ES-I3 (cell line): ENCODE results near the gene CACNA1H.
"Not testable (repeated sequence)": the region's sequence is repeated elsewhere in the genome, so short reads cannot be mapped to it uniquely, and the experiment has no call there.

Source experiments
- H3K36me3 ChIP-seq: 2 replicates; pipeline ENCODE4 v1.6.1; 2013; ENCODE audit warnings: mild to moderate bottlenecking, low read length, control low read depth, moderate library complexity; ENCODE audit not compliant: insufficient read depth
- H3K4me1 ChIP-seq: 2 replicates; pipeline ENCODE4 v1.6.1; 2013; ENCODE audit warnings: mild to moderate bottlenecking, control low read depth, low read length; ENCODE audit not compliant: insufficient read depth
- H3K9ac ChIP-seq: 2 replicates; pipeline ENCODE4 v1.6.1; 2013; ENCODE audit warnings: low read depth, mild to moderate bottlenecking, low read length, moderate library complexity
- H3K9me3 ChIP-seq: 2 replicates; pipeline ENCODE4 v1.6.1; 2013; ENCODE audit warnings: mild to moderate bottlenecking, low read length, moderate library complexity; ENCODE audit not compliant: control insufficient read depth, insufficient read depth

CACNA1H gene

DNA sequence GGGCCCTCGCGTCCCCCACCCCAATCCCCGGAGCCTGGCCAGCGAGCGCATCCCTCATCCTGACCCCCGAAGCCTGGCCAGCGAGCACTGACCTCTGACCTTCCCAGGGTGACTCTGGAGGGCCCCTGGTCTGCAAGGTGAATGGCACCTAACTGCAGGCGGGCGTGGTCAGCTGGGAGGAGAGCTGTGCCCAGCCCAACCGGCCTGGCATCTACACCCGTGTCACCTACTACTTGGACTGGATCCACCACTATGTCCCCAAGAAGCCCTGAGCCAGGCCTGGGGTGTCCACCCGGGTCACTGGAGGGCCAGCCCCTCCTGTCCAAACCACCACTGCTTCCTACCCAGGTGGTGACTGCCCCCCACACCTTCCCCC is 105.3 kb downstream of the CACNA1H start:
- no peaks in the 10 kb centered on the region for H3K36me3 ChIP-seq
- no peaks in the 10 kb centered on the region; the same call in 1 of the 2 replicates for H3K4me1 ChIP-seq
- H3K9me3 ChIP-seq = no peaks in the 10 kb centered on the region
- H3K9ac ChIP-seq = no peak overlapping the region

DNA sequence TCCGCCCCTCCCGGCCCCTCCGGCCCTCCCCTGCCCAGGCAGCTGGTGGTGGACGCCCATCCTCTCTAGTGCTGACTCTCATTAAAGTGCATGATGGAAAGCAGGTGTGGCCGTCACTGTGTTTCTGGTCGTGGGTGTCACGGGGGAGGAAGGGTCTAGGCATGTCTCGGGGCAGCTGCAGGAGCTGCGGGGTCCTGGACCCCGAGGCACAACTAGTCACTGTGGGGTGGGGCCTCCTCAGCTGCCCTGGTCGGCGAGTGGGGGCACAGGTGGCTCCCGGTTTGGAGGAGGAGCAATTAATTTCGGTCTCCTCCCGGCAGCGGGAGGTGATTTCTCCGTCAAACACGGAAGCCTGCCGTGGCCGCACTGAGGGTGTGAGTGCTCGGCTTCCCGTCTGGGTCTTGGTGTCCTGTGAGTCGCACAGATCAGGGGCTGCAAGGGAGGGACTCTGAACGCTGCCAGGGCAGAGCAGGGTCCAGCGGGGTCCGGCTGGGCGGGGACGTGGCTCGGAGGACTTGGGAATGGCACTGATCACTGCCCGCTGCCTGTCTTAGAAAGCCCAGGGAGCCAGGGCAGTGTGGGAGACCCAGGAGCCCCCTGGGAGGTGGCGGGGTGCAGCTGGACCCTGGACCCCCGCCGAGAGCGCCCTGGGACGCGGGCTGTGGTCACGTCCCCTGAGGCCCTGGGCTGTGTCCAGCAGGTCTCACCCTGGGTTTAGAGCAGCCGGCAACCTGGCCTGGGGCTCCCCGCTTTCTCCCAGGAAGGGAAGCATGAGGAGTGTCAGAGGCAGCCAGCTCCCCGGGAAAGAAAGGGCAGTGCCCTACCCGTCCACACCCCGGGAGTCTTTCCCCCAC is 106.2 kb downstream of the CACNA1H start:
- Histone ChIP-seq H3K9ac (no peak overlapping the region), H3K4me1 (no peaks in the 10 kb centered on the region; the same call in 1 of the 2 replicates), H3K36me3 (no peaks in the 10 kb centered on the region), H3K9me3 (no peaks in the 10 kb centered on the region)

DNA sequence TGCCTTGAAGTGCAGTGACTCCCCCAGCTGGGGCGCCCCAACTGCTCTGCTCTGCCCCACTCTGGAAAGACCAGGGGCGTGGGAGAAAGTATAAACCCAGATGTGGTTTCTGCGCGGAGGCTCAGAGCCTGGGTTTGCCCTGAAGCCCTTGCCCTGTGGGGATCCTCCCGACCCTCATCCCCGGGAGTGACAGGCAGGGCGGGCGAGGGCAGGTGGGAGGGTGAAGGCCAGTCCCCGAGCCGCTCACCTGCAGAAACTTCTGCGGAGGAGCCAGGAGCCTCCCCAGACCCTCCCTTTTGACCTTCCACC is 106.8 kb downstream of the CACNA1H start:
- no peak overlapping the region for H3K9ac ChIP-seq
- no peaks in the 10 kb centered on the region; the same call in 1 of the 2 replicates for H3K4me1 ChIP-seq
- H3K36me3 ChIP-seq = no peaks in the 10 kb centered on the region
- no peaks in the 10 kb centered on the region for H3K9me3 ChIP-seq

DNA sequence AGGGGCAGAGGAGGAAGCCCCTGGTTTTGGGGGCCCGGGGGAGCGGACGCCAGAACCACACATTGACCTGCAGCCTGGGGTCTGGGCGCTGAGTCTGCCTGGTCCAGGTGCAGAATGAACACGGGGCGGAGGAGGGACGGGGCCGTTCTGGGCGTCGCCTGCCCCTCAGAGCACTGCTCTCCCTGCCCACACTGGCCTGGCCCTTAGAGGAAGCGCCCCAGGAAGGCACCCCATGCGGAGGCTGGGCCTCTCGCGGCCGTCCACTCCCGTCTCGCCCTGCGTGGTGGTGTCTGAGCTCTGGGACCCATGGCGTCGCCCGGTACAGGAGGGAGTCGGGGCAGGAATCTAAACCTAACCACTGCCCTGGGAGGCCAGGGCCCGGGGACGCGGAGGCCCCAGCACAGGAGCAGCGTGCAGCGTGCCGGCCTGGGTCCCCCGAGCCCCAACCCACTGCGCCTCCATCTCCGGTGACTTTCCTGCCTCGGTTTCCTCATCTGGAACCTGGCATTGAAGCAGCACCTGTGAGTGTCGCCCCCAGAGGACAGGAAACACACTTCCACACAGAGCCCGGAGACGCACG is 107.3 kb downstream of the CACNA1H start:
- Histone ChIP-seq H3K4me1 (no peaks in the 10 kb centered on the region; the same call in 1 of the 2 replicates), H3K9me3 (no peaks in the 10 kb centered on the region), H3K9ac (no peak overlapping the region), H3K36me3 (no peaks in the 10 kb centered on the region)

DNA sequence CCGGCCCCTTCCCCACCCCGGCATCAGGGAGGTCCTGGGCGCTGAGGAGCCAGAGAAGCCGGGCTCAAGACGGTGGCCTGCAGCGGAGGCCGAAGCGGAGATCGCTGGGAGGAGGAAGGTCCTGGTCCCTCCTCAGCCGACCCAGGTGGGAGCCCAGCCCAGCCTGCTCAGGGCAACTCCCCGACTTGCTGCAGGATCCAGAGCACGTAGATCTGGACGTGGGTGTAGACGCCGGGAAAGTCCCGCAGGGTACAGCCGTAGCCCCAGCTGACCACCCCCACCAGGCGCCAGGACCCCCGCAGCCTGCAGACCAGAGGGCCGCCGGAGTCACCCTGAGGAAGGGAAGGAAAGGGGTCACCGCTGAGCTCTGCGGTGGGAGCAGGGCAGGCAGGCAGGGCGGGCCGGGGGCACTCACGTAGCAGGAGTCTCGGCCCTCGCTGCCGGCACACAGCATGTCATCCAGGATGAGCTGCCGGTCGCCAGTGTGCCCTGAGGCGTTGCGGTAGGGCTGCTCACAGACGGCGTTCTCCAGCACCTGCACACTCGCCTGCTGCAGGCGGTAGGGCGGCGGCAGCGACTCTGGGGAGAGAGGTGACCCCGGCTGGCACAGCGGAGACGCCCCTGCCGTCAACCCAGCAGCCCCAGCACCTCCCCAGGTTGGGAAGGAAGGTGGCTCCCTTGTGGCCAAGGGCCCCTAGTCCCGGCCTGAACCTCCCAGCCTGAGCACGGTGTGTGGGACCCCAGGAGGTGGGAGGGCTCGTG is 108.4 kb downstream of the CACNA1H start:
- peak overlapping the region; percentile 31; the same call in 1 of the 2 replicates for H3K9ac ChIP-seq
- H3K36me3 ChIP-seq = no peaks in the 10 kb centered on the region
- H3K9me3 ChIP-seq = no peaks in the 10 kb centered on the region
- H3K4me1 ChIP-seq = no peaks in the 10 kb centered on the region; the same call in 1 of the 2 replicates

DNA sequence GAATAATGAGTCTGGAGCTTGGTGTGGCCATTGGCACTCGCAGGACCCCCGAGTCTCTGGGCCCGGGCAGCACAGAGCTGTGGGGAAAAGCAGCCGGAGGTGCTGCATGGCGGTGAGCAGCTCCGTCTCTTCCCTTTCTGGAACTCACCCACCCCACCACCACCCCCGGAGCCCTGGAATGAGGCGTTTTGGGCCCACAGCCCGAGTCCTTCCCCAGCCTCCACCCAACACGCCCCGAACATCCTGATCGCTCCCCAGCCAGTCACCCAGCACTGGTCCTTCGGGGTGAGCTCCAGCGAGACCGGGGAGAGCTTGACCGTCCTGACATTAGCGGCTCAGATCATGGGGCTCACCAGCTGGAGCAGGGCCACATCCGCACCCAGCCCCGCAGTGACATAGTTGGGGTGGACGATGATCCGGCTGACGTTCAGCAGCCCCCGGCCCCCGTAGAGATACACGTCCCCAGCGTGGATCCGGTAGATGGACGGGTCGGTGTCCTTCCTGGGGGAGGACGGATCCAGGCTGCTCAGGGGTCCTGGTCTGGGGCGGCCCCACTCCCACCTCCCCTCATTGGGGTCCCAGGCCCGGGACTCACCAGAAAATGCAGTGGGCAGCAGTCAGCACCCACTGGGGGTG is 109.4 kb downstream of the CACNA1H start:
- no peaks in the 10 kb centered on the region for H3K36me3 ChIP-seq
- H3K9me3 ChIP-seq = no peaks in the 10 kb centered on the region

DNA sequence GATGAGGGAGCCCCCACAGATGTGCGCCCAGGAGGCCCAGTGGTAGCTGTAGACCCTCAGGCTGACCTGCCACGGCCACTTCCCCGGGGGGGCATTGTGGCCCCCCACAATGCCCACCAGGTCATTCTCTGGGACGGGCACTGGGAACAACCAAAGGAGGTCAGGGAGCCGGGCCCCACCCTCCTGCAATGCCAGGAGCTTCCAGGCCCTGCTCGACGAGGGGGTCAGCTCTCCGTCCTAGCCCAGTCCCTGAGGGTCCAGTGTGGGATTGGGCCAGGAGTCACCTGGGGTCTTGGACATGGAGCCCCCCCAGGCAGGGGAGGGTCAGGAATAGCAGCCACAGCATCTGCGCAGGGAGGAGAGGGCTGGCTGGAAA is 109.9 kb downstream of the CACNA1H start:
- Histone ChIP-seq H3K9ac (no peak overlapping the region), H3K4me1 (no peaks in the 10 kb centered on the region; the same call in 1 of the 2 replicates), H3K9me3 (no peaks in the 10 kb centered on the region), H3K36me3 (no peaks in the 10 kb centered on the region)

More for the DNA sequence above, 109.4 kb downstream of the CACNA1H start:
- H3K4me1 ChIP-seq = no peaks in the 10 kb centered on the region; the same call in 1 of the 2 replicates
- no peak overlapping the region for H3K9ac ChIP-seq

DNA sequence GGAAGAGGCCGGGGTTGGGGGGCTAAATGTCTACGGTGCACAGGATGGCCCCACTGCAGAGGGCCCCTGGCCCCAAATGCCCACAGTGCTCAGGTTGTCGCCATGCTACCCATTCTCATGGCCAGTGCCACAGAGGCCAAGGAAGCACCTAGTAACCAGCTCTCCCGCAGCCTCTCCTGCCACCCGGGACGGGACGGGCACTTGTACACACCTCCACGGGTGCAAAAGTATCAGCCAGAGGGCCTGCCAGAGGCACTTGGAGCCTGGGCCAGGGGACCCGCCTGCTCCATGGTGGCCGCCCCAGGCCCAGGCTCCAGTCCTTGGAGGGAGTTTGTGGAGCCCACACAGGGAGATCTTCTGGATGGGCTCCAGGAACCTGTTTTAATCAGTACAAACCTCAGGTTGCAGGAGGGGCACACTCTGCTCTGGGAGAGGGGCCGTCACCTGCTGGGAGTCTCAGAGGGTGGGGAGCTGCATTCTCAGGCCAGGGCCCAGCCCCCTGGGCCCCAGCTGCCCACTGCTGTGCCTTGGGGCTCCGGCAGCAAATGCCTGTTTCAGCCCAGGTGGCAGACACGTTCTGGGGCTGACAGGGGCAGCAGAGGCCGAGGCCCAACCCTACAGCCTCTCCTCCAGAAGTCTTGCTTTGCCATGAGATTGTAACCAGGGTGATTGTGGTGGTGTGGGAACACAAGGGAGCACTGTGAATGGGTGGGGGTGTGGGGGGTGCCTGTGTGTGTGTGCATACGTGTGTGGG is 110.9 kb downstream of the CACNA1H start:
- Histone ChIP-seq H3K36me3 (no peaks in the 10 kb centered on the region), H3K9ac (no peak overlapping the region), H3K4me1 (no peaks in the 10 kb centered on the region; the same call in 1 of the 2 replicates), H3K9me3 (no peaks in the 10 kb centered on the region)

DNA sequence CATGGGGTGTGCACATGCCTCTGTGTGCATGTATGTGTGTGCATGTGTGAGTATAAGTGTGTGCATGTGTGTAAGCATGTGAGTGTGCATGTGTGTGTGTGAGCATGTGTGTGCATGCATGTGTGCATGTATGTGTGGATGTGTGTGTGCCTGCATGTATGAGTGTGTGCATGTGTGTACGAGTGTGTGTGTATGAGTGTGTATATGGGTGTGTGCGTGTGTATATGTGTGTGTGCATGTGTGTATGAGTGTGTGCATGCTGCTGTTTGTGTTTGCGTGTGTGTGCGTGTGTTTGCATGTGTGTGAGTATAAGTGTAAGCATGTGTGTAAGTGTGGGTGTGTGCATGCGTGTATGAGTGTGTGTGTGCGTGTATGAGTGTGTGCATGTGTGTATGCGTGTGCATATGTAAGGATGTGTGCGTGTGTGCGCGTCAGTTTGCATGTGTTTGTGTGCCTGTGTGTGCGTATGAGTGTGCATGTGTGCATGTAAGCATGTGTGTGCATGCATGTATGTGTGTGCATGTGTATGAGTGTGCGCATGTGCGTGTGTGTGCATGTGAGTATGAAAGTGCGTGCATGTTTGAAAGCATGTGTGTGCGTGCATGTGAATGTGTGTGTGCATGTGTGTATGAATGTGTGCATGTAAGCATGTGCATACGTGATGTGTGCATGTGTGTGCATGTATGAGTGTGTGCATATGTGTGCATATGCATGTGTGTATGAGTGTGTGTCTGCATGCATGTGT is 111.6 kb downstream of the CACNA1H start:
- Histone ChIP-seq H3K36me3 (no peaks in the 10 kb centered on the region), H3K4me1 (no peaks in the 10 kb centered on the region), H3K9ac (no peak overlapping the region), H3K9me3 (no peaks in the 10 kb centered on the region)

DNA sequence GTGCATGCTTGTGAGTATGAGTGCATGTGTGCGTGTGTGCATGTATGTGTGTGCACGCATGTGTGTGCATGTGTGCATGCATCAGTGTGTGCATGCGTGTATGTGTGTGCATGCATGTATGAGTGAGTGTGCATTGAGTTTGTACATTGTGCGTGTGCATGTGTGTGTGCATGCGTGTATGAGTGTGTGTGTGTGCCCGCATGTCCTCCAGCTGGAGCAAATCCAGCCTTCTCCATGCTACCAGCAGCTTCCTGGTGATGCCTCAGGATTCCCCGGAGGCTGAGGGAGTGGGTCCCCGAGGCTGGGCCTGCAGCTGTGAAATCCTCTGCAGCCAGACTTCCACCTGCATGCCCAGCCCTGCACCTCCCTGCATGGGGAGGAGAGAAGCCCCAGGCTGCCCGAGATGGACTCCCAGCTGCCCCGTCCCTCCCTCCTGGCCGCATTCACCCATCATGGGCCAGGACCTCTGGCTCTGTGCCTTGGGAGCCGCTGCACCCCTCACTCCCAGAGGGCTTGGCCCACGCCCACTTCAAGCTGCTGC is 112.3 kb downstream of the CACNA1H start:
- no peak overlapping the region for H3K9ac ChIP-seq
- no peaks in the 10 kb centered on the region for H3K4me1 ChIP-seq
- no peaks in the 10 kb centered on the region for H3K36me3 ChIP-seq

DNA sequence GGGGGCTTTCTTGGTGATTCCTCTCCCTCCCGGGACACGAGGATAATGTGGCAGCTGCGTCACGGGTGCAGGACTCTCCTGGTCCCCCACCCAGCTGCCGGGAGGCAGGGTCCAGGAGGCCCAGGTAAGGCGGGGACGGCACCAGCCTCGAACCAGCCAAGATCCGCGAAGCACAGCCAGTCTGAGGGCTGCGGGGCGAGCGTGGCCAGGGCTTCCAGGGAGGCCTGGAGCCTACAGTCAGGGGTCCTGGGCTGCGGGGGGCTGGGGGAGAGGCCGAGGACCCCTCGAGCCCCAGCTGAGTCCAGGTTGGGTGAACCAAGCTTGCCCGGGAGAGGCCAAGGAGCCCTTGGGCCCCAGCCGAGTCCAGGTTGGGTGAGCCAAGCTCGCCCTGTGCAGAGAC is 112.9 kb downstream of the CACNA1H start:
- Histone ChIP-seq H3K36me3 (no peaks in the 10 kb centered on the region), H3K9ac (no peak overlapping the region), H3K4me1 (no peaks in the 10 kb centered on the region), H3K9me3 (no peaks in the 10 kb centered on the region)

More for the DNA sequence above, 112.3 kb downstream of the CACNA1H start:
- H3K9me3 ChIP-seq = no peaks in the 10 kb centered on the region

DNA sequence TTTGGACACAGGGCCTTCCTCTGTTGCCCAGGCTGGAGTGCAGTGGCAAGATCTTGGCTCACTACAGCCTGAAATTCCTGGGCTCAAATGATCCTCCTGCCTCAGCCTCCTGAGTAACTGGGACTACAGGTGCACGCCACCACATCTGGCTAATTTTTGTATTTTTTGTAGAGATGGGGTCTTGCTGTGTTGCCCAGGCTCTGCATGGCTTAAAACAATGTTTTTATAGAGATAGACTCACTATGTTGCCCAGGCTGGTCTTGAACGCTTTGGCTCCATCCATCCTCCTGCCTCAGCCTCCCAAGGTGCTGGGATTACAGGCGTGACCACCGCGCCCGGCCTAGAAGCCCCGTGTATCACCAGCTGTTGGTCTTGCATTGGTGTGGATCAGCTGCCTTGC is 116.5 kb downstream of the CACNA1H start:
- H3K9me3 ChIP-seq, H3K9ac ChIP-seq, H3K36me3 ChIP-seq, H3K4me1 ChIP-seq: not testable (repeated sequence)

DNA sequence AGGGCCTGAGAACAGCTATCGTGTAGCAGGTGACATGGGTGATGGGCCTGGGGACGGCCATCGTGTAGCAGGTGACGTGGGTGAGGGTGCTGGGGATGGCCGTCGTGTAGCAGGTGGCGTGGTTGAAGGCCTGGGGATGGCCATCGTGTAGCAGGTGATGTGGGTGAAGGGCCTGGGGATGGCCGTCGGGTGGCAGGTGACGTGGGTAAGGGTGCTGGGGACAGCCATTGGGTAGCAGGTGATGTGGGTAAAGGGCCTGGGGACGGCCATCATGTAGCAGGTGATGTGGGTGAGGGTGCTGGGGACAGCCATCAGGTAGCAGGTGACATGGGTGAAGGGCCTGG is 118.4 kb downstream of the CACNA1H start:
- Histone ChIP-seq H3K4me1 (no peaks in the 10 kb centered on the region), H3K9me3 (no peaks in the 10 kb centered on the region), H3K9ac (no peak overlapping the region), H3K36me3 (no peaks in the 10 kb centered on the region)
